ENCODE data around the gene MST1. TPM values are rescaled to one million over a fixed set of nuclear protein-coding genes. Genes with fewer than 3 reads are reported as not detected.

Gene MST1
- total RNA-seq = 10 to 100 TPM in 2 of 3 donors, 1 to 10 TPM in 1; 9.3 to 23.6 (median 21.2) TPM

GRCh38 chr3:49689046-49689907 lies at the start of gene MST1, which contains the start of gene RNF123:
Gene MST1, minus strand, starts transcription at chr3:49689474. Its CDS starts 783 bp downstream, at chr3:49688691.
Gene RNF123, plus strand, starts transcription at chr3:49689557. Its CDS starts 1,609 bp downstream, at chr3:49691166.
- H3K4me1 ChIP-seq = peaks cover 0 to 3% of the 10 kb centered on the region in 2 donors
- H3K9me3 ChIP-seq = no peaks in the 10 kb centered on the region
- intact Hi-C loops (cut with DNase I; ENCODE audit: low total_unique reads) = no loop called here
- no peaks in the 10 kb centered on the region for H3K27me3 ChIP-seq
- TF ChIP-seq POLR2AphosphoS5 (IDR thresholded peaks at IDR 0.05) (peak in 2 of 3 donors; percentile 48 to 49), CTCF (IDR thresholded peaks at IDR 0.05) (no peak)
- peak within 1 kb of the TSS; percentile 84 to 87 for H3K27ac ChIP-seq
- DNase-seq (ENCODE audit: low spot score in 2 of 2) = peak; percentile 61 to 79
- H3K36me3 ChIP-seq = no peaks in the 10 kb centered on the region
- peak within 1 kb of the TSS; percentile 86 to 89 (median 88) for H3K4me3 ChIP-seq

- no peak overlapping the region for H3K4me3 ChIP-seq
- no peaks in the 10 kb centered on the region for H3K27me3 ChIP-seq
- H3K36me3 ChIP-seq = no peaks in the 10 kb centered on the region
- no peaks in the 10 kb centered on the region for H3K4me1 ChIP-seq
- TF ChIP-seq POLR2AphosphoS5 (IDR thresholded peaks at IDR 0.05) = no peak
- TF ChIP-seq CTCF (IDR thresholded peaks at IDR 0.05) = no peak
- no peak for TF ChIP-seq POLR2A (IDR thresholded peaks at IDR 0.05)
- intact Hi-C loops (cut with DNase I; ENCODE audit: low total_unique reads) = loop anchor here (5.0 kb wide), 1 partner anchor 366 kb away; no protein-coding TSS in a partner anchor
- no peaks in the 10 kb centered on the region for H3K9me3 ChIP-seq
- DNase-seq (ENCODE audit: low spot score in 2 of 2) = no peak
- no peak overlapping the region for H3K27ac ChIP-seq
Observed at GRCh38 chr3:49738067-49738713, 48.9 kb upstream of the MST1 start.

GRCh38 chr3:49734752-49735151 lies 45.5 kb upstream of the MST1 start:
- Histone ChIP-seq H3K36me3 (no peaks in the 10 kb centered on the region), H3K27me3 (no peaks in the 10 kb centered on the region), H3K4me1 (no peaks in the 10 kb centered on the region), H3K9me3 (no peaks in the 10 kb centered on the region), H3K4me3 (no peak overlapping the region), H3K27ac (no peak overlapping the region)
- intact Hi-C loops (cut with DNase I; ENCODE audit: low total_unique reads) = loop anchor here (1.0 to 5.0 kb wide), 2 partner anchors 20 to 362 kb away; no protein-coding TSS in a partner anchor
- TF ChIP-seq POLR2A (IDR thresholded peaks at IDR 0.05) (no peak), CTCF (IDR thresholded peaks at IDR 0.05) (no peak), POLR2AphosphoS5 (IDR thresholded peaks at IDR 0.05) (no peak)
- DNase-seq (ENCODE audit: low spot score in 2 of 2) = no peak

GRCh38 chr3:49733551-49733950 lies 44.3 kb upstream of the MST1 start:
- intact Hi-C loops (cut with DNase I; ENCODE audit: low total_unique reads) = no loop called here
- Histone ChIP-seq H3K9me3 (no peaks in the 10 kb centered on the region), H3K36me3 (no peaks in the 10 kb centered on the region)

More at GRCh38 chr3:49733551-49733950, 44.3 kb upstream of the MST1 start:
- no peaks in the 10 kb centered on the region for H3K27me3 ChIP-seq
- TF ChIP-seq POLR2AphosphoS5 (IDR thresholded peaks at IDR 0.05) (no peak), CTCF (IDR thresholded peaks at IDR 0.05) (no peak), POLR2A (IDR thresholded peaks at IDR 0.05) (no peak)
- no peak overlapping the region for H3K4me3 ChIP-seq
- no peak overlapping the region for H3K27ac ChIP-seq
- no peaks in the 10 kb centered on the region for H3K4me1 ChIP-seq
- DNase-seq (ENCODE audit: low spot score in 2 of 2) = no peak

Data from breast epithelium (tissue), 4 donors.